T-helper 17 cell (primary cell): Measurements from ENCODE around the gene TSPAN5. TPM values are rescaled to one million over a fixed set of nuclear protein-coding genes. Genes with fewer than 3 reads are reported as not detected.
"Not testable (repeated sequence)": the region's sequence is repeated elsewhere in the genome, so short reads cannot be mapped to it uniquely, and the experiment has no call there.

Experiments
- ATAC-seq: fragments of 150-1000 bp; cut with Tn5 transposase; 2 replicates; pipeline ENCODE4 v1.10.0; 2021; ENCODE audit warnings: mild to moderate bottlenecking, moderate library complexity
- DNase-seq, 3 donors: peaks; one replicate each; pipeline versions ENCODE4 v3.0.0 to v3.0.0-alpha.2; 2020 to 2021
- H3K9me3 ChIP-seq: one replicate; pipeline ENCODE4 v1.7.0; 2013; ENCODE audit warnings: low read length, mild to moderate bottlenecking; ENCODE audit not compliant: control insufficient read depth, poor library complexity, severe bottlenecking
- H3K27ac Mint-ChIP-seq: one replicate; pipeline ENCODE4 v1.8.0; 2022; ENCODE audit warnings: mild to moderate bottlenecking, moderate library complexity, mixed read lengths
- H3K27me3 Mint-ChIP-seq: one replicate; pipeline ENCODE4 v1.8.0; 2022; ENCODE audit warnings: mixed read lengths
- H3K36me3 Mint-ChIP-seq: one replicate; pipeline ENCODE4 v1.8.0; 2022; ENCODE audit warnings: low read depth, mixed read lengths
- H3K4me1 Mint-ChIP-seq: one replicate; pipeline ENCODE4 v1.8.0; 2022; ENCODE audit warnings: mild to moderate bottlenecking, mixed read lengths
- H3K4me3 Mint-ChIP-seq: one replicate; pipeline ENCODE4 v1.8.0; 2022; ENCODE audit warnings: mild to moderate bottlenecking, moderate library complexity, mixed read lengths
- total RNA-seq, 4 donors: library from RNA in 2 of 4; stranded (reverse) in 2 of 4; gene quantifications; one replicate each; pipeline ENCODE4 v1.2.3 and lab custom pipeline; 2022 to 2026

The TSPAN5 gene
- total RNA-seq, 2 donors from 2014 or later, result 11.8 to 15.2 TPM

GRCh38 chr4:98481167-98481566, 177.2 kb downstream of the TSPAN5 start:
- no peak for DNase-seq
- Mint-ChIP-seq H3K4me1 (peaks cover 28% of the 10 kb centered on the region), H3K27me3 (no peaks in the 10 kb centered on the region), H3K36me3 (peaks cover 11% of the 10 kb centered on the region), H3K27ac (no peak overlapping the region), H3K4me3 (no peak overlapping the region)
- ATAC-seq, result no peak
- no peaks in the 10 kb centered on the region for H3K9me3 ChIP-seq

- no peaks in the 10 kb centered on the region for H3K9me3 ChIP-seq
- Mint-ChIP-seq H3K36me3 (peaks cover 11% of the 10 kb centered on the region), H3K27ac (no peak overlapping the region), H3K27me3 (no peaks in the 10 kb centered on the region), H3K4me3 (no peak overlapping the region), H3K4me1 (peaks cover 25% of the 10 kb centered on the region)
- DNase-seq, result no peak
- ATAC-seq, result no peak
Measured at GRCh38 chr4:98480535-98480934, 177.9 kb downstream of the TSPAN5 start.

GRCh38 chr4:98479590-98479989, 178.8 kb downstream of the TSPAN5 start:
- H3K4me3 Mint-ChIP-seq, H3K9me3 ChIP-seq, H3K27me3 Mint-ChIP-seq, DNase-seq, H3K27ac Mint-ChIP-seq, H3K36me3 Mint-ChIP-seq, ATAC-seq: not testable (repeated sequence)
- H3K4me1 Mint-ChIP-seq, result peaks cover 20% of the 10 kb centered on the region

GRCh38 chr4:98476891-98477290, 181.5 kb downstream of the TSPAN5 start:
- DNase-seq (no peak), ATAC-seq (no peak)
- Mint-ChIP-seq H3K36me3 (peaks cover 10% of the 10 kb centered on the region), H3K4me3 (no peak overlapping the region), H3K27me3 (no peaks in the 10 kb centered on the region), H3K27ac (no peak overlapping the region), H3K4me1 (peaks cover 5% of the 10 kb centered on the region)
- no peaks in the 10 kb centered on the region for H3K9me3 ChIP-seq

GRCh38 chr4:98474408-98474844, 184.0 kb downstream of the TSPAN5 start:
- no peaks in the 10 kb centered on the region for H3K9me3 ChIP-seq
- Mint-ChIP-seq H3K4me3 (no peak overlapping the region), H3K27ac (no peak overlapping the region), H3K36me3 (peaks cover 12% of the 10 kb centered on the region), H3K27me3 (no peaks in the 10 kb centered on the region), H3K4me1 (peaks cover 15% of the 10 kb centered on the region)
- DNase-seq (no peak), ATAC-seq (no peak)

GRCh38 chr4:98473046-98473445, 185.4 kb downstream of the TSPAN5 start:
- no peaks in the 10 kb centered on the region for H3K27me3 Mint-ChIP-seq
- DNase-seq (no peak), ATAC-seq (no peak)
- peaks cover 11% of the 10 kb centered on the region for H3K36me3 Mint-ChIP-seq
- H3K9me3 ChIP-seq, result no peaks in the 10 kb centered on the region
- H3K27ac Mint-ChIP-seq, result peak overlapping the region; percentile 41
- H3K4me3 Mint-ChIP-seq, result no peak overlapping the region
- peaks cover 18% of the 10 kb centered on the region for H3K4me1 Mint-ChIP-seq

GRCh38 chr4:98470831-98471230, 187.6 kb downstream of the TSPAN5 start:
- no peak for ATAC-seq
- H3K27ac Mint-ChIP-seq, result peak overlapping the region; percentile 68
- H3K4me1 Mint-ChIP-seq, result peaks cover 24% of the 10 kb centered on the region
- H3K36me3 Mint-ChIP-seq, result peaks cover 10% of the 10 kb centered on the region
- DNase-seq, result no peak
- no peaks in the 10 kb centered on the region for H3K27me3 Mint-ChIP-seq
- H3K4me3 Mint-ChIP-seq, result no peak overlapping the region
- H3K9me3 ChIP-seq, result no peaks in the 10 kb centered on the region

GRCh38 chr4:98470366-98470765, 188.0 kb downstream of the TSPAN5 start:
- Mint-ChIP-seq H3K4me1 (peaks cover 22% of the 10 kb centered on the region), H3K27ac (peak overlapping the region; percentile 68), H3K4me3 (no peak overlapping the region), H3K36me3 (peaks cover 10% of the 10 kb centered on the region), H3K27me3 (no peaks in the 10 kb centered on the region)
- DNase-seq, result no peak
- no peaks in the 10 kb centered on the region for H3K9me3 ChIP-seq
- ATAC-seq, result no peak

- no peak for DNase-seq
- Mint-ChIP-seq H3K4me1 (peaks cover 21% of the 10 kb centered on the region), H3K27me3 (no peaks in the 10 kb centered on the region), H3K27ac (no peak overlapping the region), H3K4me3 (no peak overlapping the region), H3K36me3 (peaks cover 10% of the 10 kb centered on the region)
- H3K9me3 ChIP-seq, result no peaks in the 10 kb centered on the region
- no peak for ATAC-seq
Measured at GRCh38 chr4:98469771-98470170, 188.6 kb downstream of the TSPAN5 start.

GRCh38 chr4:98468709-98469108, 189.7 kb downstream of the TSPAN5 start:
- Mint-ChIP-seq H3K27ac (no peak overlapping the region), H3K4me1 (peaks cover 21% of the 10 kb centered on the region), H3K27me3 (no peaks in the 10 kb centered on the region), H3K36me3 (peaks cover 10% of the 10 kb centered on the region), H3K4me3 (no peak overlapping the region)
- H3K9me3 ChIP-seq, result no peaks in the 10 kb centered on the region
- no peak for ATAC-seq
- DNase-seq, result no peak

GRCh38 chr4:98467627-98468072, 190.8 kb downstream of the TSPAN5 start:
- Mint-ChIP-seq H3K36me3 (peaks cover 6% of the 10 kb centered on the region), H3K27ac (no peak overlapping the region), H3K27me3 (no peaks in the 10 kb centered on the region), H3K4me3 (peak overlapping the region; percentile 82), H3K4me1 (peaks cover 20% of the 10 kb centered on the region)
- no peaks in the 10 kb centered on the region for H3K9me3 ChIP-seq
- DNase-seq, result peak; percentile 25 to 53 (median 32)
- peak; percentile 94 for ATAC-seq

GRCh38 chr4:98466868-98467599, 191.4 kb downstream of the TSPAN5 start:
- Mint-ChIP-seq H3K27me3 (no peaks in the 10 kb centered on the region), H3K36me3 (peaks cover 2% of the 10 kb centered on the region), H3K27ac (peak overlapping the region; percentile 37), H3K4me3 (peak overlapping the region; percentile 82), H3K4me1 (peaks cover 19% of the 10 kb centered on the region)
- ATAC-seq, result no peak
- DNase-seq, result no peak
- no peaks in the 10 kb centered on the region for H3K9me3 ChIP-seq

GRCh38 chr4:98462487-98462886, 195.9 kb downstream of the TSPAN5 start:
- H3K4me3 Mint-ChIP-seq, result no peak overlapping the region
- no peaks in the 10 kb centered on the region for H3K36me3 Mint-ChIP-seq
- no peak overlapping the region for H3K27ac Mint-ChIP-seq
- no peaks in the 10 kb centered on the region for H3K27me3 Mint-ChIP-seq
- no peaks in the 10 kb centered on the region for H3K9me3 ChIP-seq
- ATAC-seq, result no peak
- peaks cover 7% of the 10 kb centered on the region for H3K4me1 Mint-ChIP-seq
- no peak for DNase-seq
